ENCODE measurements around the gene STN1.

The STN1 gene

GRCh38 chr10:103872137-103872931 is 45.6 kb downstream of the STN1 start:
- CTCF ChIA-PET = interaction anchor here (1.1 to 1.7 kb wide), 2 partner anchors 12 to 14 kb away, joined by 3 to 4 read pairs; no protein-coding TSS in a partner anchor
- no peak for DNase-seq (ENCODE audit: extremely low spot score)
- POLR2A ChIA-PET = no interaction called here
- TF ChIP-seq CTCF (IDR thresholded peaks at IDR 0.05; ENCODE audit: control extremely low read depth, extremely low read depth, low read depth, missing control alignments) = no peak

- ChIA-PET POLR2A (no interaction called here), CTCF (no interaction called here)
- DNase-seq (ENCODE audit: extremely low spot score) = no peak
- no peak for TF ChIP-seq CTCF (IDR thresholded peaks at IDR 0.05; ENCODE audit: control extremely low read depth, extremely low read depth, low read depth, missing control alignments)
Measured at GRCh38 chr10:103871006-103871405, 47.0 kb downstream of the STN1 start.

DNA sequence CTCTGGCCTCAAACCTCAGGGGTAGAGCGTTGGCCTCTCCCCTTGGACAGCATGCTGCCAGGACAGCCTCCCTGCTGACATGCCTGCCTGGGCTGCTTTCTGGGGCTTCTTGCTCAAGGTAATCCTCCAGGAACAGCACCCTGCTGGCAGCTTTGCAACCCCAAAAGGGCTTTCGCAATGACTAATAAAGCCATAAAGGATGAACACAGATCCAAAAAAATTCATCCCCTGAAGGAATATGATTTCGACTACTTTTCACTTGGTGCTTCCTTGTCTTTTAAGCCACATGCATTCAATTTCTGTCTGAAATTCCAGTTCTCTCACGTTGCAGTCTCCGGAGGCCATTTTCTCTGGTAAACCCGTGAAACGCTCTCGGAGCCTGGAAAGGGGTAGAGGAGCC is 47.5 kb downstream of the STN1 start:
- DNase-seq (ENCODE audit: extremely low spot score) = no peak
- TF ChIP-seq CTCF (IDR thresholded peaks at IDR 0.05; ENCODE audit: control extremely low read depth, extremely low read depth, low read depth, missing control alignments) = no peak
- ChIA-PET POLR2A (no interaction called here), CTCF (interaction anchor here (1.4 kb wide), 1 partner anchor 158 kb away, joined by 7 read pairs; no protein-coding TSS in a partner anchor)

DNA sequence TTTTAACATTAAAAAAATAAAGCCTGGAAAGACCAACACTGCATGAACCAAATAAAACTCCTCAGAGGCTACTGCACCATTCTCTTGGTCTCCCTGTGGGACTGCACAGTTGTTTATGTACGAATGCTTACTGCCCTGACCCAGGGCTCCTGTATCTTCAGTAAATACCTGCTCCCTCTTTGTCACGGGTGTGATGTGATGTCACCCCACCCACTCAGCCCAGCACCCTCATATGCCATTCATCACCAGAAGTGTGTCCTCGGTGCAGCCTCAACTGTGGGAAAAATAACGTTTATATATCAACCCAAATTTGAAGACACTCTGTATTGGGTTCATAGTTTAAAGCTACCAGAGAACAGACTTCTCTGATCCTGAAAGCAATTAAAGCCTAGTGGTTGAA is 48.6 kb downstream of the STN1 start:
- ChIA-PET POLR2A (no interaction called here), CTCF (interaction anchor here (1.0 to 2.4 kb wide), 4 partner anchors 16 to 157 kb away, joined by 3 to 8 read pairs (median 6); no protein-coding TSS in a partner anchor)
- no peak for DNase-seq (ENCODE audit: extremely low spot score)
- no peak for TF ChIP-seq CTCF (IDR thresholded peaks at IDR 0.05; ENCODE audit: control extremely low read depth, extremely low read depth, low read depth, missing control alignments)

DNA sequence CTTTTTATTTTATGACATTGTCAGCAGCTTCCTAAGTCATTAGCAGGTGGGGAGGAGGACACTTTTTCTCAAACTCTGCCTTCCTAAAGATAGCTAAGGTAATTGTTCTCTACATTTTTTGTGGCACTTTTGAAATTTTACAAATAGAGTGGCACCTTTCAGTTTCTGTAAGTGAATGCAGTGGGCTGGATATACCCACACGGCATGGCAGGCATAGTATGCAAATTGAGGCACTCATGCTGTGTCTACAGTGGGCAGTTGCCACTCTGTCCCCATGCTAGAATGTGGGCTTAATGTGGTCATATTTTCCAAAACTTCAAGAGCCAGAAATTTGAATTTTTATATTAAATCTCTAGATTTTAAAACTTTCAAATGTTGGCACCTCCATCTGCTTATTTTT is 49.8 kb downstream of the STN1 start:
- CTCF ChIA-PET = interaction anchor here (0.7 to 2.4 kb wide), 5 partner anchors 13 to 156 kb away, joined by 3 to 8 read pairs (median 5); no protein-coding TSS in a partner anchor
- DNase-seq (ENCODE audit: extremely low spot score) = no peak
- no peak for TF ChIP-seq CTCF (IDR thresholded peaks at IDR 0.05; ENCODE audit: control extremely low read depth, extremely low read depth, low read depth, missing control alignments)
- POLR2A ChIA-PET = no interaction called here

- DNase-seq (ENCODE audit: extremely low spot score) = no peak
- ChIA-PET POLR2A (no interaction called here), CTCF (interaction anchor here (0.9 to 3.0 kb wide), 2 partner anchors 147 to 149 kb away, joined by 4 to 21 read pairs; no protein-coding TSS in a partner anchor)
- TF ChIP-seq CTCF (IDR thresholded peaks at IDR 0.05; ENCODE audit: control extremely low read depth, extremely low read depth, low read depth, missing control alignments) = no peak
Measured at GRCh38 chr10:103861505-103861904, 56.5 kb downstream of the STN1 start.
